ENCODE data around the gene SPOCK3.

GRCh38 chr4:166965562-166965961, 268.7 kb downstream of the SPOCK3 start:
- no peak for TF ChIP-seq CTCF (IDR thresholded peaks at IDR 0.05; ENCODE audit: borderline replicate concordance, extremely low read depth, low read length, poor library complexity, severe bottlenecking)
- no peak for TF ChIP-seq EZH2 (IDR thresholded peaks at IDR 0.05; ENCODE audit: borderline replicate concordance, low read depth, low read length, severe bottlenecking)

All from DND-41 (cell line).